ENCODE measurements around the gene RPL31.

Gene RPL31

DNA sequence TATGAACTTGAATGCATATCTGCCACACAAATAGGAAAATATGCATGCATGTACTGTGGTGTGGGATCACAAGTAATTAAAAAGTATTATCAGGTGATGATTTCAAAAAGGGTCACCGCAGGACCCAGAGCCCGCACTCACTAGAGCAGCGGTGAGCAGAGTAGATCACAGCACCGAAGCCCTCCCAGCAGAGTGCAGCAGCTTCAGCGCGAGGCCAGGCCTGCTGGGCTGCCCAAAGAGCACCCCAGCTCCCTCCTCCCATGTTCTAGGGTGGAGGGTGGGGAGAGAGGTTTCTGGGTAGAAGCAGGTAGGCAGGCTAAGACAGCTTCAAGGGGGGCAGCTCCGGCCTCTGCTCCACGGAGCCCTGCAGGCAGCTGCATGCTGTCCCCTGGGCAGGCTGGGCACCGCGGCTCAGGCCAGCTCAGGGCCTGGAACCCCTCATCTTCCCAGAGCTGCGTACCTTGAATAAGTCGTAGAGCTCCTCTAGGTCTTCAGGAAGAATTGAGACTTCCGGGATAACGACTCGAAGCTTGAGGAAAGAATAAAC, 24.9 kb downstream of the RPL31 start:
- TF ChIP-seq CTCF (IDR thresholded peaks at IDR 0.05; ENCODE audit: low read depth, low read length), result no peak
- no peak for DNase-seq (ENCODE audit: low read depth, low spot score)
- no peak overlapping the region for H3K4me3 ChIP-seq (ENCODE audit: low read depth, low read length)
- in situ Hi-C loops (cut with HindIII; ENCODE audit: low sequenced_read_pairs), result no loop called here

DNA sequence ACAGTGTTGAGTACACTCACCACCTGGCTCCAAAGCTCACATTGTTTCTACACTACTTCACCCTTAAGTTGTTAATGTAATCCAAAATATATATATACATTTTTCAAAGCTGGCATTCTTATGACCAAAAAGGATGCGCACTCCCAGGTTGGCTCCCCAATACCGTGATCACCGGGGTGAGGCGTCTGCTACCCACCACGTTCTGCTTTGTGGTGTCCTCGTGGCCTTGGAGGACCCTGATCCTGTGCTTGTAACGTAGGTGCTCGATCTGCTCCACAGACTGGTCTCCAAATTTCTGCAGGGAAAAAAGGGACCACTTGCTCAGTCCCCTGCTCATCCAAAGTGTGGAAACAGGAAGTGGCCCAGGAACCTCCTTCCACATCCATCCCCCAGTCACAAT, 25.8 kb downstream of the RPL31 start:
- in situ Hi-C loops (cut with HindIII; ENCODE audit: low sequenced_read_pairs), result no loop called here
- no peak for DNase-seq (ENCODE audit: low read depth, low spot score)
- no peak for TF ChIP-seq CTCF (IDR thresholded peaks at IDR 0.05; ENCODE audit: low read depth, low read length)
- H3K4me3 ChIP-seq (ENCODE audit: low read depth, low read length), result no peak overlapping the region

DNA sequence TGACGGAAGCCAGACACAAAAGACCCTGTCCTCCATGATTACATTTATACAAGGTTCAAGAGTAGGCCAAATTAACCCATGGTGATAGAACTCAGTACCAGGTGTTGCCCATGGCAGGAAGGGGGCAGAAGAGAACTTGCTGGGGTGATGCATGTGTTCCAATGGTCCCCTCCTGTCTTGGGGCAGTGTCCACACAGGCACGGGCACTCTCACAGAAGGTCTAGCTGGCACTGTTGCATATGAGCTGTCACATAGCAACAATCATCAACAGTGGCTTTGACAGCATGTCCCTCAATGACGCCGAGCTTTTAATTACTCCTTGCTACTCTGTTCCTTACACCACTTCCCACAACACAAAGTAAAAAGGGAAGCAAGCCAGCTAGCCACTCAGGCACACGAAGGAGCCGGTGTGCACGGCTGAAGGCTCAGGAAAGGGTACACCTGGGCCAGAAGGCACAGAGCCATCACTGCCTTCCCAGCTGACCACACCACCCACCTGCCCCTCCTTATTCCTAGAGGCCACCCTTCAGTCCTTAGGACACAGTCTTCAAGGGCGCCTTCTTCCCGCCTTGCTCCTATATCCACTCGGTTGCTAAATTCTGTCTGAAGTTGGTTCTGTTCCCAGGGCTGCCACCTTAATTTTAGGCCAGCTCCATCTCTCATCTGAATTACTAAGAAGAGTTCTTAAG, 28.9 kb downstream of the RPL31 start:
- DNase-seq (ENCODE audit: low read depth, low spot score), result no peak
- TF ChIP-seq CTCF (IDR thresholded peaks at IDR 0.05; ENCODE audit: low read depth, low read length), result no peak
- in situ Hi-C loops (cut with HindIII; ENCODE audit: low sequenced_read_pairs), result no loop called here
- H3K4me3 ChIP-seq (ENCODE audit: low read depth, low read length), result no peak overlapping the region

- H3K4me3 ChIP-seq (ENCODE audit: low read depth, low read length), result no peak overlapping the region
Observed at GRCh38 chr2:101032084-101032776, 30.1 kb downstream of the RPL31 start.

DNA sequence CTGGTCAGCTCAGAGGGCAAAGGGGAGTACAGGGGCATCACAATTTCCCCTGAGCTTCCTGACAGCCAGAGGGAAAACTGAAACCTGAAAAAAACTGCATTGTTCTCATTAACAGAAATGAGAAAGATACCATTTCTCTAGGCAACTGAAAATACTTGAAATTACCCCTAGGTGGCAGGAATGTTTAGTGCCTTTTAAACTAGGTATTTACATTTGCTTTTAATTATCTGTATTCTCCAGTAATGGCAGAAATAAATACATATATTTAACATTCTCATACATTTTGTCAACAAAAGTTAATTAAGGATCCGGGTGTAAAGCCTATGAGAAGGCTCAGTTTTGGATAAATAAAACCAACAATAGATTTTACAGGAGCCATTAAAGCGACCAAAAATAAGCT, 34.5 kb downstream of the RPL31 start:
- in situ Hi-C loops (cut with HindIII; ENCODE audit: low sequenced_read_pairs), result no loop called here
- no peak overlapping the region for H3K4me3 ChIP-seq (ENCODE audit: low read depth, low read length)
- DNase-seq (ENCODE audit: low read depth, low spot score), result peak; percentile 46
- TF ChIP-seq CTCF (IDR thresholded peaks at IDR 0.05; ENCODE audit: low read depth, low read length), result peak; percentile 59

More at GRCh38 chr2:101032084-101032776, 30.1 kb downstream of the RPL31 start:
- TF ChIP-seq CTCF (IDR thresholded peaks at IDR 0.05; ENCODE audit: low read depth, low read length), result no peak
- DNase-seq (ENCODE audit: low read depth, low spot score), result no peak
- in situ Hi-C loops (cut with HindIII; ENCODE audit: low sequenced_read_pairs), result no loop called here

DNA sequence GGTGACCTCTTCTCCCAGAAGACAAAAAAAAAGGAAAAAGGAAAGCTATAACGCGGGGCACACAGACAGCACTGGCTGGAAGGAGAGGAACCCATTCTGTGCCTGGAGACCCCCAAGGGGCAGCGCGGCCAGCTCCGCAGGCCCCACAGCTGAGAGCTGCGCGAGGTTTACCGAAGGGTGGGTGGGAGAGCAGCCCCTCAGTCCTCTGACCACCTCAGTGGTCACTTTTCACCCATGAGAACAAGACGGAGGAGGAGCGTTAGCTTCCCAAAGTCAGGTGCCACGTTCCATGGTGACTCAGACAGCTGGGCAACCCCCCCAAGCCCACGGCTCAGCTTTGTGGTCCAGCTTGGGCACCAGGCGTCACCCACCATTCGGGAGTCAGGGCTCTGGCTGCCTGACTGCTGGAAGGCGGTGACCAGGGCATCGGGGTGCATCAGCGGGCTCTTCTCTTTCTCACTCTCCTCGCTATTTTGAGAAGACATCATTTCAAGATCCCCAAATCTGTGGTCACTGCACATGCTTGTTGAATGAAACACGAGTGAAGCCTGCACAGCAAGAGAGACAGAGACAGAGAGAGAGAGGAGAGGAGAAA, 35.2 kb downstream of the RPL31 start:
- no peak for DNase-seq (ENCODE audit: low read depth, low spot score)
- TF ChIP-seq CTCF (IDR thresholded peaks at IDR 0.05; ENCODE audit: low read depth, low read length), result no peak
- no peak overlapping the region for H3K4me3 ChIP-seq (ENCODE audit: low read depth, low read length)
- in situ Hi-C loops (cut with HindIII; ENCODE audit: low sequenced_read_pairs), result no loop called here

Data from astrocyte of the spinal cord (primary cell).